ENCODE results near the gene ADD2.
A peak's percentile ranks its signal among the peaks of the same experiment; 100 is the strongest.

ADD2 gene

GRCh38 chr2:70712916-70713315 is 55.1 kb downstream of the ADD2 start:
- H3K27ac Mint-ChIP-seq: no peak overlapping the region
- H3K4me3 Mint-ChIP-seq: no peak overlapping the region
- H3K27me3 Mint-ChIP-seq: no peaks in the 10 kb centered on the region

GRCh38 chr2:70711191-70711590 is 56.8 kb downstream of the ADD2 start:
- Mint-ChIP-seq H3K36me3 (ENCODE audit: low read depth) (no peaks in the 10 kb centered on the region), H3K27me3 (no peaks in the 10 kb centered on the region), H3K9me3 (no peaks in the 10 kb centered on the region), H3K4me1 (ENCODE audit: low read depth) (peaks cover 17% of the 10 kb centered on the region), H3K4me3 (no peak overlapping the region), H3K27ac (no peak overlapping the region)

More at GRCh38 chr2:70712916-70713315, 55.1 kb downstream of the ADD2 start:
- Mint-ChIP-seq H3K36me3 (ENCODE audit: low read depth) (no peaks in the 10 kb centered on the region), H3K4me1 (ENCODE audit: low read depth) (peaks cover 17% of the 10 kb centered on the region), H3K9me3 (no peaks in the 10 kb centered on the region)

GRCh38 chr2:70710038-70710690 is 57.8 kb downstream of the ADD2 start:
- Mint-ChIP-seq H3K36me3 (ENCODE audit: low read depth) (no peaks in the 10 kb centered on the region), H3K9me3 (no peaks in the 10 kb centered on the region), H3K4me3 (no peak overlapping the region), H3K27me3 (no peaks in the 10 kb centered on the region), H3K4me1 (ENCODE audit: low read depth) (peaks cover 17% of the 10 kb centered on the region), H3K27ac (no peak overlapping the region)

GRCh38 chr2:70709275-70710037 is 58.5 kb downstream of the ADD2 start:
- Mint-ChIP-seq H3K36me3 (ENCODE audit: low read depth) (no peaks in the 10 kb centered on the region), H3K9me3 (no peaks in the 10 kb centered on the region), H3K27ac (peak overlapping the region; percentile 36), H3K4me1 (ENCODE audit: low read depth) (peaks cover 17% of the 10 kb centered on the region), H3K4me3 (no peak overlapping the region), H3K27me3 (no peaks in the 10 kb centered on the region)

- peaks cover 17% of the 10 kb centered on the region for H3K4me1 Mint-ChIP-seq (ENCODE audit: low read depth)
- no peaks in the 10 kb centered on the region for H3K36me3 Mint-ChIP-seq (ENCODE audit: low read depth)
- H3K27me3 Mint-ChIP-seq: no peaks in the 10 kb centered on the region
- H3K4me3 Mint-ChIP-seq: no peak overlapping the region
- no peaks in the 10 kb centered on the region for H3K9me3 Mint-ChIP-seq
- peak overlapping the region; percentile 55 for H3K27ac Mint-ChIP-seq
Measured at GRCh38 chr2:70708376-70709199, 59.4 kb downstream of the ADD2 start.

GRCh38 chr2:70707706-70708105 is 60.3 kb downstream of the ADD2 start:
- Mint-ChIP-seq H3K4me1 (ENCODE audit: low read depth) (peaks cover 17% of the 10 kb centered on the region), H3K4me3 (no peak overlapping the region), H3K27ac (peak overlapping the region; percentile 5), H3K36me3 (ENCODE audit: low read depth) (no peaks in the 10 kb centered on the region), H3K9me3 (no peaks in the 10 kb centered on the region), H3K27me3 (no peaks in the 10 kb centered on the region)

- no peaks in the 10 kb centered on the region for H3K9me3 Mint-ChIP-seq
- H3K4me3 Mint-ChIP-seq: no peak overlapping the region
- H3K36me3 Mint-ChIP-seq (ENCODE audit: low read depth): no peaks in the 10 kb centered on the region
- peaks cover 17% of the 10 kb centered on the region for H3K4me1 Mint-ChIP-seq (ENCODE audit: low read depth)
- no peak overlapping the region for H3K27ac Mint-ChIP-seq
- no peaks in the 10 kb centered on the region for H3K27me3 Mint-ChIP-seq
Measured at GRCh38 chr2:70706026-70706795, 61.8 kb downstream of the ADD2 start.

- Mint-ChIP-seq H3K4me1 (ENCODE audit: low read depth) (peaks cover 17% of the 10 kb centered on the region), H3K27ac (no peak overlapping the region), H3K27me3 (no peaks in the 10 kb centered on the region), H3K36me3 (ENCODE audit: low read depth) (no peaks in the 10 kb centered on the region), H3K4me3 (no peak overlapping the region), H3K9me3 (no peaks in the 10 kb centered on the region)
Measured at GRCh38 chr2:70705160-70705850, 62.7 kb downstream of the ADD2 start.

- Mint-ChIP-seq H3K4me3 (no peak overlapping the region), H3K36me3 (ENCODE audit: low read depth) (no peaks in the 10 kb centered on the region), H3K9me3 (no peaks in the 10 kb centered on the region), H3K4me1 (ENCODE audit: low read depth) (peaks cover 8% of the 10 kb centered on the region), H3K27me3 (no peaks in the 10 kb centered on the region), H3K27ac (no peak overlapping the region)
Measured at GRCh38 chr2:70703900-70704549, 64.0 kb downstream of the ADD2 start.

- Mint-ChIP-seq H3K4me3 (no peak overlapping the region), H3K4me1 (ENCODE audit: low read depth) (no peaks in the 10 kb centered on the region), H3K36me3 (ENCODE audit: low read depth) (no peaks in the 10 kb centered on the region), H3K27me3 (no peaks in the 10 kb centered on the region), H3K27ac (no peak overlapping the region), H3K9me3 (no peaks in the 10 kb centered on the region)
Measured at GRCh38 chr2:70702711-70703395, 65.1 kb downstream of the ADD2 start.

GRCh38 chr2:70698847-70699246 is 69.2 kb downstream of the ADD2 start:
- Mint-ChIP-seq H3K27me3 (no peaks in the 10 kb centered on the region), H3K36me3 (ENCODE audit: low read depth) (no peaks in the 10 kb centered on the region), H3K27ac (no peak overlapping the region), H3K4me3 (no peak overlapping the region), H3K4me1 (ENCODE audit: low read depth) (no peaks in the 10 kb centered on the region), H3K9me3 (no peaks in the 10 kb centered on the region)

- no peaks in the 10 kb centered on the region for H3K36me3 Mint-ChIP-seq (ENCODE audit: low read depth)
Measured at GRCh38 chr2:70697603-70698383, 70.2 kb downstream of the ADD2 start.

GRCh38 chr2:70696142-70696541 is 71.9 kb downstream of the ADD2 start:
- no peaks in the 10 kb centered on the region for H3K27me3 Mint-ChIP-seq
- H3K9me3 Mint-ChIP-seq: no peaks in the 10 kb centered on the region
- no peaks in the 10 kb centered on the region for H3K4me1 Mint-ChIP-seq (ENCODE audit: low read depth)
- H3K36me3 Mint-ChIP-seq (ENCODE audit: low read depth): no peaks in the 10 kb centered on the region
- no peak overlapping the region for H3K27ac Mint-ChIP-seq
- no peak overlapping the region for H3K4me3 Mint-ChIP-seq

More at GRCh38 chr2:70697603-70698383, 70.2 kb downstream of the ADD2 start:
- no peaks in the 10 kb centered on the region for H3K9me3 Mint-ChIP-seq
- H3K4me1 Mint-ChIP-seq (ENCODE audit: low read depth): no peaks in the 10 kb centered on the region
- H3K27me3 Mint-ChIP-seq: no peaks in the 10 kb centered on the region
- H3K4me3 Mint-ChIP-seq: no peak overlapping the region
- no peak overlapping the region for H3K27ac Mint-ChIP-seq

All from stimulated activated naive CD8-positive, alpha-beta T cell treated with anti-CD3 and anti-CD28 coated beads, Interleukin-15, Interleukin-2, amounts not matched to agents 100 ng/mL and 50 ng/mL, for 24 hours (primary cell).